HepG2 (cell line): ENCODE measurements around the gene KRT7. TPM values are rescaled to one million over a fixed set of nuclear protein-coding genes. Genes with fewer than 3 reads are reported as not detected.

Source experiments
- ATAC-seq: fragments of 200-7000 bp; cut with Tn5 transposase; 3 replicates; pipeline ENCODE4 v1.9.1; 2020; ENCODE audit warnings: mild to moderate bottlenecking, moderate library complexity
- BruUV-seq: library from RNA; stranded (reverse); fragments of 400-500 nt; replicated peaks from 2 replicates; lab custom pipeline; 2021; lab: Mats Ljungman, UMichigan
- CTCF ChIA-PET: fragments of 300-600 bp; formaldehyde crosslinking; extraction: SDS; loops from one replicate; lab custom pipeline; 2021; ENCODE audit warnings: low total read pairs, inconsistent platforms, low intra/inter-chr PET ratio; lab: Yijun Ruan, JAX
- POLR2A ChIA-PET: fragments of 350-600 bp; sonication (Branson Sonifier 250); formaldehyde crosslinking; loops from one replicate; lab custom pipeline; 2020; ENCODE audit warnings: antibody characterized with exemption, inconsistent platforms; lab: Yijun Ruan, JAX
- DNase-seq: peaks from one replicate; pipeline ENCODE4 v3.0.0-alpha.2; 2015; ENCODE audit warnings: low spot score
- FAIRE-seq: peaks from 3 replicates; lab custom pipeline; 2011; peaks lifted over from hg19 to GRCh38; lab: Jason Lieb, UNC
- H2AFZ ChIP-seq: one replicate; pipeline ENCODE4 v1.6.1; 2011; ENCODE audit warnings: low read length, inconsistent platforms
- H3K27ac ChIP-seq: fragments of 300-600 bp; 3 replicates; pipeline ENCODE4 v1.8.0; 2011; ENCODE audit warnings: mixed run types, mild to moderate bottlenecking, mixed read lengths, low read length, inconsistent platforms; ENCODE audit not compliant: insufficient read depth; ENCODE audit errors: extremely low read length
- H3K27me3 ChIP-seq, 2 experiments: fragments of 200-600 bp in 1 of 2; 2 replicates in 1 of 2; 3 replicates in 1 of 2; pipeline versions ENCODE4 v1.6.0 to v1.8.0; 2011; ENCODE audit warnings: low read length in 2 of 2, mild to moderate bottlenecking in 2 of 2, moderate library complexity in 2 of 2, inconsistent platforms in 1 of 2; ENCODE audit not compliant: insufficient read depth in 2 of 2, control insufficient read depth in 1 of 2
- H3K36me3 ChIP-seq, 2 experiments: fragments of 200-600 bp in 1 of 2; replicated peaks in 1 of 2; 2 replicates in 1 of 2; 3 replicates in 1 of 2; pipeline versions ENCODE4 v1.5.1 to v1.8.0; 2011; ENCODE audit warnings: low read length in 2 of 2, inconsistent platforms in 1 of 2; ENCODE audit not compliant: insufficient read depth in 2 of 2, control insufficient read depth in 1 of 2
- H3K4me1 ChIP-seq: 2 replicates; pipeline ENCODE4 v1.5.1; 2012; ENCODE audit warnings: low read length, inconsistent platforms; ENCODE audit not compliant: insufficient read depth
- H3K4me2 ChIP-seq: 2 replicates; pipeline ENCODE4 v1.6.0; 2011; ENCODE audit warnings: low read depth, low read length, inconsistent platforms
- H3K4me3 ChIP-seq, 3 experiments: fragments of 200-600 bp in 1 of 3; sonication (generic), shearing (Covaris generic) in 1 of 3; replicated peaks in 1 of 3; 2 replicates each; pipeline ENCODE4 v1.5.1; 2011 to 2016; ENCODE audit warnings: low read length in 3 of 3, inconsistent platforms in 2 of 3, low read depth in 2 of 3, mild to moderate bottlenecking in 2 of 3, control low read depth in 1 of 3, mixed read lengths in 1 of 3; ENCODE audit not compliant: insufficient read depth in 1 of 3
- H3K79me2 ChIP-seq: one replicate; pipeline ENCODE4 v1.6.1; 2011; ENCODE audit warnings: low read length, inconsistent platforms; ENCODE audit not compliant: insufficient read depth
- H3K9ac ChIP-seq: 2 replicates; pipeline ENCODE4 v1.6.0; 2011; ENCODE audit warnings: mild to moderate bottlenecking, low read depth, low read length, inconsistent platforms; ENCODE audit not compliant: insufficient read depth
- H3K9me3 ChIP-seq: 2 replicates; pipeline ENCODE4 v1.5.1; 2012; ENCODE audit warnings: mild to moderate bottlenecking, low read length
- H4K20me1 ChIP-seq: 2 replicates; pipeline ENCODE4 v1.6.0; 2011; ENCODE audit warnings: inconsistent platforms, mild to moderate bottlenecking, low read length, moderate library complexity; ENCODE audit not compliant: insufficient read depth
- CBFB ChIP-seq: sonication (generic); formaldehyde crosslinking; IDR thresholded peaks from 2 replicates; pipeline ENCODE4 v1.4.0; 2020; ENCODE audit warnings: missing genetic modification reagents
- CTCF ChIP-seq: sonication (generic); formaldehyde crosslinking; IDR thresholded peaks from 2 replicates; pipeline ENCODE4 v1.5.0; 2020; ENCODE audit warnings: mild to moderate bottlenecking, missing genetic modification reagents, moderate library complexity
- ELK4 ChIP-seq: sonication (generic); formaldehyde crosslinking; IDR thresholded peaks from 2 replicates; pipeline ENCODE4 v1.9.0; 2021; ENCODE audit warnings: missing genetic modification reagents, borderline replicate concordance
- GLI4 ChIP-seq: sonication (generic); formaldehyde crosslinking; IDR thresholded peaks from 2 replicates; pipeline ENCODE4 v1.5.1; 2020; ENCODE audit warnings: missing genetic modification reagents, mild to moderate bottlenecking, moderate library complexity, borderline replicate concordance
- RNF2 ChIP-seq: fragments of 450-650 bp; conservative IDR thresholded peaks from 2 replicates; pipeline ENCODE4 v1.6.1; 2016; ENCODE audit warnings: low read depth
- ZNF383 ChIP-seq: sonication (generic); formaldehyde crosslinking; IDR thresholded peaks from 2 replicates; pipeline ENCODE4 v1.4.0; 2020; ENCODE audit warnings: missing genetic modification reagents, mild to moderate bottlenecking, borderline replicate concordance
- ZNF451 ChIP-seq: sonication (generic); formaldehyde crosslinking; IDR thresholded peaks from 2 replicates; pipeline ENCODE4 v1.5.0; 2020; ENCODE audit warnings: mild to moderate bottlenecking, missing genetic modification reagents
- ZNF746 ChIP-seq: sonication (generic); formaldehyde crosslinking; IDR thresholded peaks from 2 replicates; pipeline ENCODE4 v1.8.0; 2022; ENCODE audit warnings: mild to moderate bottlenecking, missing genetic modification reagents
- WGBS: methylation state at CpG from one replicate; pipeline ENCODE4 v1.1.6; 2017; ENCODE audit warnings: low lambda C conversion rate; 5-methylcytosine and 5-hydroxymethylcytosine counted together
- in situ Hi-C: cut with HindIII; loops from 2 replicates; pipeline ENCODE4 v1.10.0; 2017; ENCODE audit warnings: low pct_unique_long_range_greater_than_20kb; ENCODE audit not compliant: extremely low pct_ligation_motif_present
- intact Hi-C: fragments of 100-400 bp; cut with micrococcal nuclease; formaldehyde crosslinking; loops from one replicate; pipeline ENCODE4 v1.10.0; 2022; ENCODE audit not compliant: unreplicated experiment
- polyA plus RNA-seq, 8 experiments: library from polyadenylated mRNA; depleted of rRNA in 3 of 8; stranded (reverse) in 7 of 8; unstranded in 1 of 8; fragments of >200 nt; fragmentation: Illumina TruSeq in 4 of 8; extraction: Trizol in 4 of 8; gene quantifications; 2 replicates each; pipeline versions ENCODE4 v1.2.1 to v1.2.3, GENCODE V29; 2011 to 2016; ENCODE audit warnings: low read depth in 4 of 8, missing spikeins in 1 of 8, mixed read lengths in 1 of 8; ENCODE audit not compliant: insufficient read depth in 1 of 8
- total RNA-seq, 5 experiments: library from RNA; depleted of rRNA; stranded (reverse); fragments of >200 nt; fragmentation: Illumina TruSeq; extraction: Trizol; gene quantifications; 2 replicates each; pipeline ENCODE4 v1.2.3, GENCODE V29; 2016; ENCODE audit warnings: low read depth in 1 of 5

The KRT7 gene
- total and polyA plus RNA-seq, 2 of the 13 experiments (the other 11 are each of a cell fraction or from before 2014, with no cell fraction given): 0.83 TPM; not detected in 1

GRCh38 chr12:52205612-52206303 lies 27.3 kb upstream of the KRT7 start:
- H3K4me1 ChIP-seq: peaks cover 12% of the 10 kb centered on the region; the same call in 1 of the 2 replicates
- no peaks in the 10 kb centered on the region for H3K79me2 ChIP-seq
- in situ Hi-C loops (no loop called here), intact Hi-C loops (no loop called here)
- BruUV-seq: no TSS peak
- ATAC-seq (no peak), FAIRE-seq (no peak), DNase-seq (no peak)
- POLR2A ChIA-PET: no interaction called here
- 0 out of 2 replicates have a peak, but pooled peaks cover 2% of the 10 kb centered on the region for H4K20me1 ChIP-seq
- no peak overlapping the region for H2AFZ ChIP-seq
- 28% methylated on average over 4 of the region's 4 CpGs for WGBS
- H3K36me3 ChIP-seq: no peaks in the 10 kb centered on the region
- CTCF ChIA-PET: no interaction called here
- no peak overlapping the region for H3K9ac ChIP-seq
- H3K9me3 ChIP-seq: no peaks in the 10 kb centered on the region
- TF ChIP-seq ZNF746 (CRISPR knock-in tag) (no peak), RNF2 (no peak), CBFB (CRISPR knock-in tag) (no peak), ZNF451 (CRISPR knock-in tag) (no peak), ZNF383 (no peak), CTCF (CRISPR knock-in tag) (no peak), ELK4 (no peak), GLI4 (no peak)
- H3K27me3 ChIP-seq: peaks cover 19 to 76% of the 10 kb centered on the region in 2 experiments
- H3K4me2 ChIP-seq: no peak overlapping the region
- no peak overlapping the region for H3K4me3 ChIP-seq
- H3K27ac ChIP-seq: no peak overlapping the region
